Endothelial cell of umbilical vein (primary cell): ENCODE results near the gene PRR3. TPM values are rescaled to one million over a fixed set of nuclear protein-coding genes. Genes with fewer than 3 reads are reported as not detected.
A peak's percentile ranks its signal among the peaks of the same experiment; 100 is the strongest.

Source experiments
- BruUV-seq: library from RNA; stranded (reverse); fragments of 400-500 nt; replicated peaks from 2 replicates; lab custom pipeline; 2021; lab: Mats Ljungman, UMichigan
- CTCF ChIA-PET: fragments of 300-600, 350-600 bp; sonication (Branson Sonifier 250); formaldehyde crosslinking; loops from one replicate; lab custom pipeline; 2021; ENCODE audit warnings: antibody characterized with exemption, inconsistent platforms; lab: Charles Lee
- POLR2A ChIA-PET: fragments of 300-600, 350-600 bp; sonication (Branson Sonifier 250); formaldehyde crosslinking; loops from one replicate; lab custom pipeline; 2021; ENCODE audit warnings: antibody characterized with exemption, inconsistent platforms; lab: Charles Lee
- DNase-seq: peaks from one replicate; pipeline ENCODE4 v3.0.0-alpha.2; 2011; ENCODE audit warnings: low read depth, low spot score
- FAIRE-seq: peaks from 2 replicates; lab custom pipeline; 2011; peaks lifted over from hg19 to GRCh38; lab: Jason Lieb, UNC
- H2AFZ ChIP-seq: 2 replicates; pipeline ENCODE4 v1.6.0; 2012; ENCODE audit warnings: low read depth, low read length, control low read depth, inconsistent platforms
- H3K27ac ChIP-seq: 2 replicates; pipeline ENCODE4 v1.5.1; 2011; ENCODE audit warnings: low read depth, mild to moderate bottlenecking, control low read depth, low read length, moderate library complexity; ENCODE audit not compliant: insufficient read depth
- H3K27me3 ChIP-seq, 2 experiments: 2 replicates each; pipeline versions ENCODE4 v1.6.0 to v1.6.1; 2011; ENCODE audit warnings: low read length in 2 of 2, mixed read lengths in 1 of 2; ENCODE audit not compliant: control insufficient read depth in 2 of 2, insufficient read depth in 2 of 2
- H3K36me3 ChIP-seq, 2 experiments: 2 replicates in 1 of 2; 3 replicates in 1 of 2; pipeline ENCODE4 v1.5.1; 2011; ENCODE audit warnings: low read length in 2 of 2, mild to moderate bottlenecking in 1 of 2, moderate library complexity in 1 of 2; ENCODE audit not compliant: control insufficient read depth in 2 of 2, insufficient read depth in 2 of 2; ENCODE audit errors: extremely low read depth in 1 of 2
- H3K4me1 ChIP-seq: 3 replicates; pipeline ENCODE4 v1.5.1; 2011; ENCODE audit warnings: mild to moderate bottlenecking, low read length; ENCODE audit not compliant: control insufficient read depth, insufficient read depth; ENCODE audit errors: extremely low read depth
- H3K4me2 ChIP-seq: 2 replicates; pipeline ENCODE4 v1.6.1; 2011; ENCODE audit warnings: low read length, control low read depth, mixed read lengths; ENCODE audit not compliant: insufficient read depth
- H3K4me3 ChIP-seq, 3 experiments: fragments of 200-600 bp in 1 of 3; sonication (generic), shearing (Covaris generic) in 1 of 3; replicated peaks in 1 of 3; 2 replicates each; pipeline ENCODE4 v1.5.1; 2011 to 2016; ENCODE audit warnings: control low read depth in 3 of 3, low read length in 3 of 3, mild to moderate bottlenecking in 2 of 3, inconsistent platforms in 1 of 3, low read depth in 1 of 3, moderate library complexity in 1 of 3; ENCODE audit not compliant: insufficient read depth in 1 of 3
- H3K79me2 ChIP-seq: 2 replicates; pipeline ENCODE4 v1.6.0; 2012; ENCODE audit warnings: low read length, inconsistent platforms; ENCODE audit not compliant: control insufficient read depth, insufficient read depth
- H3K9ac ChIP-seq: replicated peaks from 2 replicates; pipeline ENCODE3; 2011; ENCODE audit warnings: low read length, control low read depth; ENCODE audit not compliant: insufficient read depth; ENCODE audit errors: extremely low read depth
- H3K9me1 ChIP-seq: replicated peaks from 3 replicates; pipeline ENCODE4 v1.6.0; 2011; ENCODE audit warnings: mild to moderate bottlenecking, low read length; ENCODE audit not compliant: control insufficient read depth, insufficient read depth; ENCODE audit errors: extremely low read depth
- H3K9me3 ChIP-seq: replicated peaks from 2 replicates; pipeline ENCODE4 v1.5.1; 2012; ENCODE audit warnings: low read length, inconsistent platforms; ENCODE audit not compliant: control insufficient read depth, insufficient read depth
- H4K20me1 ChIP-seq: replicated peaks from 2 replicates; pipeline ENCODE3; 2011; ENCODE audit warnings: mild to moderate bottlenecking, low read length; ENCODE audit not compliant: control insufficient read depth, insufficient read depth; ENCODE audit errors: extremely low read depth
- CTCF ChIP-seq, 2 donors: IDR thresholded peaks; 1 replicate in 1 of 2; 2 replicates in 1 of 2; pipeline ENCODE4 v1.5.1; 2011; ENCODE audit warnings: low read length in 2 of 2, mild to moderate bottlenecking in 2 of 2, moderate library complexity in 2 of 2, control low read depth in 1 of 2, inconsistent platforms in 1 of 2, low read depth in 1 of 2; ENCODE audit not compliant: insufficient read depth in 1 of 2; ENCODE audit errors: extremely low read depth in 1 of 2
- EZH2 ChIP-seq: IDR thresholded peaks from 2 replicates; pipeline ENCODE4 v1.6.1; 2012; ENCODE audit warnings: borderline replicate concordance, low read depth, mild to moderate bottlenecking, moderate library complexity, low read length, inconsistent platforms; ENCODE audit not compliant: severe bottlenecking
- FOS ChIP-seq: IDR thresholded peaks from 2 replicates; pipeline ENCODE4 v1.6.1; 2011; ENCODE audit warnings: mild to moderate bottlenecking, low read length, moderate library complexity, borderline replicate concordance; ENCODE audit not compliant: insufficient read depth
- JUN ChIP-seq: IDR thresholded peaks from 2 replicates; pipeline ENCODE4 v1.6.1; 2011; ENCODE audit warnings: borderline replicate concordance, low read depth; ENCODE audit not compliant: insufficient read length, insufficient read depth
- MAX ChIP-seq: IDR thresholded peaks from 2 replicates; pipeline ENCODE4 v1.6.1; 2011; ENCODE audit not compliant: insufficient read depth, insufficient read length
- MYC ChIP-seq: IDR thresholded peaks from one replicate; pipeline ENCODE4 v1.6.1; 2011; ENCODE audit warnings: mild to moderate bottlenecking, low read depth, low read length
- POLR2A ChIP-seq: IDR thresholded peaks from 2 replicates; pipeline ENCODE4 v1.6.1; 2012; ENCODE audit warnings: low read depth, mild to moderate bottlenecking, control low read depth, low read length
- POLR2AphosphoS5 ChIP-seq: IDR thresholded peaks from 2 replicates; pipeline ENCODE4 v1.6.1; 2012; ENCODE audit warnings: low read depth, mild to moderate bottlenecking, control low read depth, low read length, moderate library complexity; ENCODE audit not compliant: insufficient read depth
- dilution Hi-C: fragments of 300-500 bp; cut with MboI; formaldehyde crosslinking; loops from one replicate; pipeline ENCODE4 v1.15.0; 2019; ENCODE audit warnings: low sequenced_read_pairs; ENCODE audit not compliant: extremely low pct_ligation_motif_present
- intact Hi-C: fragments of 100-400 bp; cut with micrococcal nuclease; formaldehyde crosslinking; loops from one replicate; pipeline ENCODE4 v1.10.0; 2022
- polyA plus RNA-seq, 4 experiments: library from polyadenylated mRNA; depleted of rRNA in 3 of 4; stranded (reverse) in 3 of 4; unstranded in 1 of 4; fragments of >200 nt; gene quantifications; 2 replicates each; pipeline versions ENCODE4 v1.2.1 to v1.2.3, GENCODE V29; 2011 to 2012; ENCODE audit warnings: missing spikeins in 1 of 4
- total RNA-seq: library from RNA; stranded (reverse); gene quantifications from 2 replicates; pipeline ENCODE4 v1.2.3, GENCODE V29; 2021

The PRR3 gene
- total and polyA plus RNA-seq, 2 donors (not counting 3 experiments of a cell fraction or from before 2014, with no cell fraction given): 10.6 to 22.3 TPM

GRCh38 chr6:30565772-30566171 lies 8.7 kb downstream of the PRR3 start:
- Histone ChIP-seq H3K9me1 (no peaks in the 10 kb centered on the region), H3K9me3 (no peaks in the 10 kb centered on the region), H3K4me3 (no peak overlapping the region), H3K9ac (no peak overlapping the region), H4K20me1 (no peaks in the 10 kb centered on the region), H3K27ac (no peak overlapping the region), H3K27me3 (no peaks in the 10 kb centered on the region), H3K4me1 (peaks cover 6% of the 10 kb centered on the region), H2AFZ (no peak overlapping the region), H3K4me2 (no peak overlapping the region), H3K36me3 (peaks cover 0 to 6% of the 10 kb centered on the region in 2 experiments), H3K79me2 (no peaks in the 10 kb centered on the region)
- no TSS peak for BruUV-seq
- DNase-seq: peak; percentile 51
- no peak for TF ChIP-seq FOS
- TF ChIP-seq POLR2A: no peak
- TF ChIP-seq EZH2: no peak
- TF ChIP-seq CTCF (IDR thresholded peaks at IDR 0.05; ENCODE audit: extremely low read depth in 1 of 2, insufficient read depth in 1 of 2, low read depth in 1 of 2, low read length in 2 of 2): no peak
- TF ChIP-seq MYC: no peak
- no peak for TF ChIP-seq JUN
- no peak for TF ChIP-seq POLR2AphosphoS5
- TF ChIP-seq MAX: no peak
- dilution Hi-C loops: no loop called here
- ChIA-PET CTCF (interaction anchor here (1.7 to 4.3 kb wide), 4 partner anchors 21 to 84 kb away, joined by 4 to 20 read pairs (median 12); no protein-coding TSS in a partner anchor), POLR2A (no interaction called here)
- FAIRE-seq: no peak
- intact Hi-C loops: no loop called here
